Calu3 (cell line): ENCODE data around the gene CYB5R3. TPM values are rescaled to one million over a fixed set of nuclear protein-coding genes. Genes with fewer than 3 reads are reported as not detected.

Experiments
- BruUV-seq: library from RNA; stranded (reverse); fragments of 400-500 nt; replicated peaks from 2 replicates; lab custom pipeline; 2021; lab: Mats Ljungman, UMichigan
- CTCF ChIA-PET: fragments of 300-600 bp; sonication (Branson Sonifier 250); formaldehyde crosslinking; loops from one replicate; lab custom pipeline; 2022; ENCODE audit warnings: antibody characterized with exemption; lab: Charles Lee
- DNase-seq: peaks from one replicate; pipeline ENCODE4 v3.0.0; 2022
- H3K27ac Mint-ChIP-seq: one replicate; pipeline ENCODE4 v1.8.0; 2022; ENCODE audit warnings: mixed read lengths; ENCODE audit not compliant: unreplicated experiment
- H3K27me3 Mint-ChIP-seq: one replicate; pipeline ENCODE4 v1.8.0; 2022; ENCODE audit warnings: mixed read lengths; ENCODE audit not compliant: unreplicated experiment
- H3K36me3 Mint-ChIP-seq: one replicate; pipeline ENCODE4 v1.8.0; 2022; ENCODE audit warnings: mild to moderate bottlenecking, moderate library complexity, mixed read lengths; ENCODE audit not compliant: insufficient read depth, unreplicated experiment
- H3K4me1 Mint-ChIP-seq: one replicate; pipeline ENCODE4 v1.8.0; 2022; ENCODE audit warnings: mild to moderate bottlenecking, low read depth, mixed read lengths; ENCODE audit not compliant: unreplicated experiment
- H3K4me3 Mint-ChIP-seq: one replicate; pipeline ENCODE4 v1.8.0; 2022; ENCODE audit warnings: mild to moderate bottlenecking, low read depth, moderate library complexity, mixed read lengths; ENCODE audit not compliant: unreplicated experiment
- H3K9me3 Mint-ChIP-seq: one replicate; pipeline ENCODE4 v1.8.0; 2022; ENCODE audit warnings: low read depth, mixed read lengths; ENCODE audit not compliant: unreplicated experiment
- intact Hi-C: fragments of 100-400 bp; cut with micrococcal nuclease; formaldehyde crosslinking; loops from one replicate; pipeline ENCODE4 v1.10.0; 2022; ENCODE audit not compliant: unreplicated experiment
- total RNA-seq: library from RNA; stranded (reverse); gene quantifications from 2 replicates; pipeline ENCODE4 v1.2.3, GENCODE V29; 2022
- TF ChIP-seq, protein P1 (sequence below): fragments of 200-600 bp; IDR thresholded peaks from one replicate; pipeline ENCODE4 v1.8.0; 2022; ENCODE audit warnings: antibody characterized with exemption; ENCODE audit not compliant: unreplicated experiment

The CYB5R3 gene
- total RNA-seq, 1 experiment from 2014 or later, result 101 TPM

DNA sequence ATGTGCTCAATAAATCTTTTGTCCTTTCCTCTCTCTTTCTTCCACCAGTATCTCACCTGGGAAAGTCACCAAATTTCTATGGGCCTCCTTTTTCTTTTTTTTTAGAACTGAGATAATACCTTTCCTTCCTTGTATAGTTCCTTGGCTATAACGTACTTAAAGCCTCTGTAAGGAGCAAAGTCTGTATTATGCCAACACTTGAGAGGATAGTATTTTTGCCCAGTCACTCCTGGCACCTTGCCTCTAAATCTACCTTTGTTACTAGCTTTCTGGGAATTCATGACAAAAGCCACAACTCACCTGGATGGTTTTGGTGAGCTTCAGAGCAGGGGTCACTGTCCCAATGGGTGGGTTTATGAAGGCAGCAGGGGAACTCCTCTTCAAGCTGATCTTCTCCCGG, 46.7 kb downstream of the CYB5R3 start:
- Mint-ChIP-seq H3K4me1 (peaks cover 8% of the 10 kb centered on the region), H3K4me3 (no peak overlapping the region), H3K27ac (no peak overlapping the region), H3K27me3 (no peaks in the 10 kb centered on the region), H3K9me3 (no peaks in the 10 kb centered on the region), H3K36me3 (peaks cover 71% of the 10 kb centered on the region)
- TF ChIP-seq, protein P1, sequence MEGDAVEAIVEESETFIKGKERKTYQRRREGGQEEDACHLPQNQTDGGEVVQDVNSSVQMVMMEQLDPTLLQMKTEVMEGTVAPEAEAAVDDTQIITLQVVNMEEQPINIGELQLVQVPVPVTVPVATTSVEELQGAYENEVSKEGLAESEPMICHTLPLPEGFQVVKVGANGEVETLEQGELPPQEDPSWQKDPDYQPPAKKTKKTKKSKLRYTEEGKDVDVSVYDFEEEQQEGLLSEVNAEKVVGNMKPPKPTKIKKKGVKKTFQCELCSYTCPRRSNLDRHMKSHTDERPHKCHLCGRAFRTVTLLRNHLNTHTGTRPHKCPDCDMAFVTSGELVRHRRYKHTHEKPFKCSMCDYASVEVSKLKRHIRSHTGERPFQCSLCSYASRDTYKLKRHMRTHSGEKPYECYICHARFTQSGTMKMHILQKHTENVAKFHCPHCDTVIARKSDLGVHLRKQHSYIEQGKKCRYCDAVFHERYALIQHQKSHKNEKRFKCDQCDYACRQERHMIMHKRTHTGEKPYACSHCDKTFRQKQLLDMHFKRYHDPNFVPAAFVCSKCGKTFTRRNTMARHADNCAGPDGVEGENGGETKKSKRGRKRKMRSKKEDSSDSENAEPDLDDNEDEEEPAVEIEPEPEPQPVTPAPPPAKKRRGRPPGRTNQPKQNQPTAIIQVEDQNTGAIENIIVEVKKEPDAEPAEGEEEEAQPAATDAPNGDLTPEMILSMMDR, result no peak
- BruUV-seq, result no TSS peak
- CTCF ChIA-PET, result no interaction called here
- no peak for DNase-seq
- intact Hi-C loops, result no loop called here

DNA sequence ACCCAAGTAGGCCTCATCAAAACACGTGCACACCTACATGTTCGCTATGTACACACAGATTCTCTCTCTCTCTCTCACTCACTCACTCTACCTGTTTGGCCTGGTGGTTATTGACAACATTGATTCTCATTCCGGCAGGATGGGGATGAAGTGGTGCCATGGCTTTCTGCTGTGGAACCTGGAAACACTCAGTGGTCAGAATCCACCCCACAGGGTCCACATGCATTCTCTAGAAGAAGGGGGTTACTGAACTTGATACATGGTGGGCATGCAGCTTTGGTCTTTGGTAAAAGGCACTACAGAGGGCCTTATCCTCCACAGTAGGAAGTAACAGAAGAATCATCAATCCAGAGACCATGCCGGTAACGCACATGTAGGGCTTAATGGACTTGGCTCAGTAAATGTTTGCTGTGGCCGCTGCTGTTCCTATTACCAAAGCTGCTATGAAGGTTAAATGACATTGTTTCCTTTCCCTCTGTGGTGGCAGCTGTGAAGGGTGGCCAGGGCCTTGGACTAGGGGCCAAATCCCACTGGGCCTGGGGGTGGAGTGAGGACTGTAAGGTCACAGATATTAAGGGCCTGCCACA, 47.2 kb downstream of the CYB5R3 start:
- intact Hi-C loops, result no loop called here
- H3K4me1 Mint-ChIP-seq, result peaks cover 8% of the 10 kb centered on the region
- H3K27ac Mint-ChIP-seq, result no peak overlapping the region
- TF ChIP-seq, protein P1, result no peak
- no peak overlapping the region for H3K4me3 Mint-ChIP-seq
- no peaks in the 10 kb centered on the region for H3K9me3 Mint-ChIP-seq
- H3K27me3 Mint-ChIP-seq, result no peaks in the 10 kb centered on the region
- no TSS peak for BruUV-seq
- CTCF ChIA-PET, result no interaction called here
- H3K36me3 Mint-ChIP-seq, result peaks cover 75% of the 10 kb centered on the region
- DNase-seq, result no peak

DNA sequence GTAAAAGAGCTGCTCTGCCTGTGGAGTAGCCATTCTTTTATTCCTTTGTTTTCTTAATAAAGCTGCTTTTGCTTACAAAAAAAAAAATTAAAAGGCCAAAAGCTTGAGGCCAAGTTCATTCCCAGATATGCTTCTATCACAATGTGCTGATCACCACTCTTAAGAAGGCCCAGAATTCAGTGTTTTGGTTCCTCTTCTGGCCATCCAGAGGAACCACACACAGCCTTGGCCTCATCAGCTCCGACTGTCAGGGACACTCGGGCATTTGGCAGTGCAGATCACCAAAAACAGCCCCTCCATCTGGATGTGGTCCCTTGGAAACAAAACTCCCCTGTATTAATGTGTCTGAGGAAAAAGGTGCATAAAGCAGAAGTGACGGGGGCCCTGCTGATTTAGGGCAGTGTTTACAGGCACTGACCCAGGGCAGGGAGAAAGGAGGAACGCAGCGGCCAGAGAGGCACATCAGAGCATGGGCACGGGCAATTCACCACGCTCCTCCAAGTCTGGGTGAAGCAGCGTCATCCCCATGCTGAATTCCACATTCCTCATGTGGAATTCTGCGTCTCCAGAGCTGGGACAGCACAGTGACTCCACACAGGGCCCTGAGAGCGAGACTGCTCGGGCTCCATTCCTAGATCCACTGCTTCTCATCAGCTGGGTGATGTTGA, 52.2 kb downstream of the CYB5R3 start:
- no TSS peak for BruUV-seq
- intact Hi-C loops, result no loop called here
- H3K27me3 Mint-ChIP-seq, result no peaks in the 10 kb centered on the region

DNA sequence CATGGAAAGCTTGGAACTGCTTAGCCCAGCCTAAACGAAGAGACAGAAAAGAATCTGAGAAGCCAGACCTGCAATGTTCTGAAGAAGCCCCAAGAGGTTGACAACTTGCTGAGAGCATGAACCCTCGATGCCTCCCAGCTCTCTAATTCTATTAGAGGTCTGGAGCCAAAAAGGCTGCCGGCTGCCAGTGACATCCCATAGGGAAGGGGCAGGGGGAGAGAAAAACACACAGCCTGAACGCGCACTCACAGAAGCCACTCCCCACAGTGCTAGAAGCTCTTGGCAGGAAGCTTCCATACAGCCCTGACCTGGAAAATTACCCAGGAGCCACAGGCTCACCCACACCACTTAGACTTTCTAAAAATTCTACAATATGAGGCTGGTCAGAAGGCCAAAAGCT, 52.9 kb downstream of the CYB5R3 start:
- Mint-ChIP-seq H3K27me3 (no peaks in the 10 kb centered on the region), H3K4me3 (no peak overlapping the region), H3K36me3 (peaks cover 71% of the 10 kb centered on the region), H3K4me1 (no peaks in the 10 kb centered on the region), H3K27ac (no peak overlapping the region), H3K9me3 (no peaks in the 10 kb centered on the region)
- TF ChIP-seq, protein P1, result no peak
- CTCF ChIA-PET, result no interaction called here
- no TSS peak for BruUV-seq
- no peak for DNase-seq
- intact Hi-C loops, result no loop called here

More for the DNA sequence above, 52.2 kb downstream of the CYB5R3 start:
- TF ChIP-seq, protein P1, result no peak
- no peak for DNase-seq
- Mint-ChIP-seq H3K4me3 (no peak overlapping the region), H3K27ac (no peak overlapping the region), H3K4me1 (no peaks in the 10 kb centered on the region), H3K9me3 (no peaks in the 10 kb centered on the region), H3K36me3 (peaks cover 74% of the 10 kb centered on the region)
- CTCF ChIA-PET, result no interaction called here
